Endothelial cell of umbilical vein (primary cell): Measurements from ENCODE around the gene ZC3H18.

ENCODE experiments used
- POLR2A ChIP-seq: IDR thresholded peaks from 2 replicates; pipeline ENCODE4 v1.6.1; 2012; ENCODE audit warnings: low read depth, mild to moderate bottlenecking, control low read depth, low read length
- TF ChIP-seq, protein P1 (sequence below), 2 donors: IDR thresholded peaks; 1 replicate in 1 of 2; 2 replicates in 1 of 2; pipeline ENCODE4 v1.5.1; 2011; ENCODE audit warnings: low read length in 2 of 2, mild to moderate bottlenecking in 2 of 2, moderate library complexity in 2 of 2, control low read depth in 1 of 2, inconsistent platforms in 1 of 2, low read depth in 1 of 2; ENCODE audit not compliant: insufficient read depth in 1 of 2; ENCODE audit errors: extremely low read depth in 1 of 2

DNA sequence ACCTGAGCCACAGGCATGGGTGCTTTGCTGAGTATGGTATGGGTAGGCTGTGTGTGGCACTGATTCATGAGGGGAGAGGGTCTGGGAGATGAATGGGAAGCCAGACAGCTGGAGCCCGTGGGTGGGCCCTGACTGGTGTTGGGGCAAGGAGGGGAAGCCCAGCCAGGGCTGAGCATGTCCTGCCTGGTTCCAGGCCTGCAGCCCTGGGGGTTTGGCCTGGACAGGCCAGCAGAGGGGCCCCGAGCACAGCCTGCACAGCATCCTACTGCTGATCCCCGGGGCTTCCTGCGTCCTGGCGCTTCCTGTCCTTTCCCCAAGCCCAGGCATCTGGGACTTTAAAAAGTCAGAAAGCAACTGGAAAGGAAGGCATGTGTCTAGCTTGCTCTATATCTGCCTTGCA is 97.3 kb downstream of the ZC3H18 start:
- TF ChIP-seq, protein P1, sequence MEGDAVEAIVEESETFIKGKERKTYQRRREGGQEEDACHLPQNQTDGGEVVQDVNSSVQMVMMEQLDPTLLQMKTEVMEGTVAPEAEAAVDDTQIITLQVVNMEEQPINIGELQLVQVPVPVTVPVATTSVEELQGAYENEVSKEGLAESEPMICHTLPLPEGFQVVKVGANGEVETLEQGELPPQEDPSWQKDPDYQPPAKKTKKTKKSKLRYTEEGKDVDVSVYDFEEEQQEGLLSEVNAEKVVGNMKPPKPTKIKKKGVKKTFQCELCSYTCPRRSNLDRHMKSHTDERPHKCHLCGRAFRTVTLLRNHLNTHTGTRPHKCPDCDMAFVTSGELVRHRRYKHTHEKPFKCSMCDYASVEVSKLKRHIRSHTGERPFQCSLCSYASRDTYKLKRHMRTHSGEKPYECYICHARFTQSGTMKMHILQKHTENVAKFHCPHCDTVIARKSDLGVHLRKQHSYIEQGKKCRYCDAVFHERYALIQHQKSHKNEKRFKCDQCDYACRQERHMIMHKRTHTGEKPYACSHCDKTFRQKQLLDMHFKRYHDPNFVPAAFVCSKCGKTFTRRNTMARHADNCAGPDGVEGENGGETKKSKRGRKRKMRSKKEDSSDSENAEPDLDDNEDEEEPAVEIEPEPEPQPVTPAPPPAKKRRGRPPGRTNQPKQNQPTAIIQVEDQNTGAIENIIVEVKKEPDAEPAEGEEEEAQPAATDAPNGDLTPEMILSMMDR (IDR thresholded peaks at IDR 0.05; ENCODE audit: extremely low read depth in 1 of 2, insufficient read depth in 1 of 2, low read depth in 1 of 2, low read length in 2 of 2) = peak in 1 of 2 donors; percentile 20
- no peak for TF ChIP-seq POLR2A
